WTC11 (cell line): Measurements from ENCODE around the gene HNRNPLL.

Experiments used
- NFYB ChIP-seq: sonication (generic); formaldehyde crosslinking; conservative IDR thresholded peaks from 2 replicates; pipeline ENCODE4 v1.8.0; 2022; ENCODE audit warnings: low read depth, missing genetic modification reagents
- NR1H2 ChIP-seq: sonication (generic); formaldehyde crosslinking; IDR thresholded peaks from 2 replicates; pipeline ENCODE4 v1.9.0; 2021; ENCODE audit warnings: mild to moderate bottlenecking, moderate library complexity, missing genetic modification reagents
- TEAD1 ChIP-seq: sonication (generic); formaldehyde crosslinking; IDR thresholded peaks from 2 replicates; pipeline ENCODE4 v1.8.0; 2022; ENCODE audit warnings: mild to moderate bottlenecking, missing genetic modification reagents
- ZNF263 ChIP-seq: sonication (generic); formaldehyde crosslinking; IDR thresholded peaks from 2 replicates; pipeline ENCODE4 v1.8.1; 2022; ENCODE audit warnings: low read depth, mild to moderate bottlenecking, moderate library complexity, missing genetic modification reagents
- TF ChIP-seq, protein P1 (sequence below): sonication (generic); formaldehyde crosslinking; IDR thresholded peaks from 2 replicates; pipeline ENCODE4 v1.8.0; 2022; ENCODE audit warnings: missing genetic modification reagents
- TF ChIP-seq, protein P2 (sequence below): sonication (generic); formaldehyde crosslinking; IDR thresholded peaks from 2 replicates; pipeline ENCODE4 v1.8.1; 2023; ENCODE audit warnings: mild to moderate bottlenecking, missing genetic modification reagents
- TF ChIP-seq, protein P3 (sequence below): fragments of 200-600 bp; IDR thresholded peaks from 2 replicates; pipeline ENCODE4 v1.8.0; 2022; ENCODE audit warnings: antibody characterized with exemption
- TF ChIP-seq, protein P4 (sequence below): sonication (generic); formaldehyde crosslinking; IDR thresholded peaks from 2 replicates; pipeline ENCODE4 v1.8.0; 2022; ENCODE audit warnings: mild to moderate bottlenecking, missing genetic modification reagents

DNA sequence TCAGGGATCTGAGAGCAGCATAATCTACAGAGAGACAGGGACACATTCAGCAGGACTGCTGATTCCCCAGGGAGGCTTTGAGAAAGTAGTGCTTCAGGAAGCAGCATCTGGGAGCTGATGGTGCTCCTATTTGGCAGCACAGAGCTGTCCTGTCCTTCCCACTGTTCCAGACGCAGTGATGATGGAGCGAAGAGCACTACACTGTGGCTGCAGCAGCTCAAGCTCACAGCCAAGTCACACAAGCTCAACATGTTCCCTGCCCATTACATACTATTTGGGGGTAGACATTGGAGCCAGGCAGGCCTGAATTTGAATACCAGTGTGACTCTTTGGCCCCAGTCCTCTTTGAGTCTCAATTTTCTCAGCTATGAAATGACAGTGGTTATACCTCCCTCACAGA lies 48.0 kb upstream of the HNRNPLL start:
- TF ChIP-seq, protein P1, sequence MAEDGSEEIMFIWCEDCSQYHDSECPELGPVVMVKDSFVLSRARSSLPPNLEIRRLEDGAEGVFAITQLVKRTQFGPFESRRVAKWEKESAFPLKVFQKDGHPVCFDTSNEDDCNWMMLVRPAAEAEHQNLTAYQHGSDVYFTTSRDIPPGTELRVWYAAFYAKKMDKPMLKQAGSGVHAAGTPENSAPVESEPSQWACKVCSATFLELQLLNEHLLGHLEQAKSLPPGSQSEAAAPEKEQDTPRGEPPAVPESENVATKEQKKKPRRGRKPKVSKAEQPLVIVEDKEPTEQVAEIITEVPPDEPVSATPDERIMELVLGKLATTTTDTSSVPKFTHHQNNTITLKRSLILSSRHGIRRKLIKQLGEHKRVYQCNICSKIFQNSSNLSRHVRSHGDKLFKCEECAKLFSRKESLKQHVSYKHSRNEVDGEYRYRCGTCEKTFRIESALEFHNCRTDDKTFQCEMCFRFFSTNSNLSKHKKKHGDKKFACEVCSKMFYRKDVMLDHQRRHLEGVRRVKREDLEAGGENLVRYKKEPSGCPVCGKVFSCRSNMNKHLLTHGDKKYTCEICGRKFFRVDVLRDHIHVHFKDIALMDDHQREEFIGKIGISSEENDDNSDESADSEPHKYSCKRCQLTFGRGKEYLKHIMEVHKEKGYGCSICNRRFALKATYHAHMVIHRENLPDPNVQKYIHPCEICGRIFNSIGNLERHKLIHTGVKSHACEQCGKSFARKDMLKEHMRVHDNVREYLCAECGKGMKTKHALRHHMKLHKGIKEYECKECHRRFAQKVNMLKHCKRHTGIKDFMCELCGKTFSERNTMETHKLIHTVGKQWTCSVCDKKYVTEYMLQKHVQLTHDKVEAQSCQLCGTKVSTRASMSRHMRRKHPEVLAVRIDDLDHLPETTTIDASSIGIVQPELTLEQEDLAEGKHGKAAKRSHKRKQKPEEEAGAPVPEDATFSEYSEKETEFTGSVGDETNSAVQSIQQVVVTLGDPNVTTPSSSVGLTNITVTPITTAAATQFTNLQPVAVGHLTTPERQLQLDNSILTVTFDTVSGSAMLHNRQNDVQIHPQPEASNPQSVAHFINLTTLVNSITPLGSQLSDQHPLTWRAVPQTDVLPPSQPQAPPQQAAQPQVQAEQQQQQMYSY: no peak
- TF ChIP-seq, protein P2, sequence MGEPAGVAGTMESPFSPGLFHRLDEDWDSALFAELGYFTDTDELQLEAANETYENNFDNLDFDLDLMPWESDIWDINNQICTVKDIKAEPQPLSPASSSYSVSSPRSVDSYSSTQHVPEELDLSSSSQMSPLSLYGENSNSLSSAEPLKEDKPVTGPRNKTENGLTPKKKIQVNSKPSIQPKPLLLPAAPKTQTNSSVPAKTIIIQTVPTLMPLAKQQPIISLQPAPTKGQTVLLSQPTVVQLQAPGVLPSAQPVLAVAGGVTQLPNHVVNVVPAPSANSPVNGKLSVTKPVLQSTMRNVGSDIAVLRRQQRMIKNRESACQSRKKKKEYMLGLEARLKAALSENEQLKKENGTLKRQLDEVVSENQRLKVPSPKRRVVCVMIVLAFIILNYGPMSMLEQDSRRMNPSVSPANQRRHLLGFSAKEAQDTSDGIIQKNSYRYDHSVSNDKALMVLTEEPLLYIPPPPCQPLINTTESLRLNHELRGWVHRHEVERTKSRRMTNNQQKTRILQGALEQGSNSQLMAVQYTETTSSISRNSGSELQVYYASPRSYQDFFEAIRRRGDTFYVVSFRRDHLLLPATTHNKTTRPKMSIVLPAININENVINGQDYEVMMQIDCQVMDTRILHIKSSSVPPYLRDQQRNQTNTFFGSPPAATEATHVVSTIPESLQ (CRISPR knock-in tag): no peak
- TF ChIP-seq, protein P3, sequence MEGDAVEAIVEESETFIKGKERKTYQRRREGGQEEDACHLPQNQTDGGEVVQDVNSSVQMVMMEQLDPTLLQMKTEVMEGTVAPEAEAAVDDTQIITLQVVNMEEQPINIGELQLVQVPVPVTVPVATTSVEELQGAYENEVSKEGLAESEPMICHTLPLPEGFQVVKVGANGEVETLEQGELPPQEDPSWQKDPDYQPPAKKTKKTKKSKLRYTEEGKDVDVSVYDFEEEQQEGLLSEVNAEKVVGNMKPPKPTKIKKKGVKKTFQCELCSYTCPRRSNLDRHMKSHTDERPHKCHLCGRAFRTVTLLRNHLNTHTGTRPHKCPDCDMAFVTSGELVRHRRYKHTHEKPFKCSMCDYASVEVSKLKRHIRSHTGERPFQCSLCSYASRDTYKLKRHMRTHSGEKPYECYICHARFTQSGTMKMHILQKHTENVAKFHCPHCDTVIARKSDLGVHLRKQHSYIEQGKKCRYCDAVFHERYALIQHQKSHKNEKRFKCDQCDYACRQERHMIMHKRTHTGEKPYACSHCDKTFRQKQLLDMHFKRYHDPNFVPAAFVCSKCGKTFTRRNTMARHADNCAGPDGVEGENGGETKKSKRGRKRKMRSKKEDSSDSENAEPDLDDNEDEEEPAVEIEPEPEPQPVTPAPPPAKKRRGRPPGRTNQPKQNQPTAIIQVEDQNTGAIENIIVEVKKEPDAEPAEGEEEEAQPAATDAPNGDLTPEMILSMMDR: no peak
- no peak for TF ChIP-seq NR1H2 (CRISPR knock-in tag)
- TF ChIP-seq TEAD1 (CRISPR knock-in tag): no peak
- TF ChIP-seq, protein P4, sequence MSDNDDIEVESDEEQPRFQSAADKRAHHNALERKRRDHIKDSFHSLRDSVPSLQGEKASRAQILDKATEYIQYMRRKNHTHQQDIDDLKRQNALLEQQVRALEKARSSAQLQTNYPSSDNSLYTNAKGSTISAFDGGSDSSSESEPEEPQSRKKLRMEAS (CRISPR knock-in tag): no peak
- TF ChIP-seq NFYB (CRISPR knock-in tag): no peak
- TF ChIP-seq ZNF263 (CRISPR knock-in tag): no peak
